ENCODE results near the gene TBC1D16. TPM values are rescaled to one million over a fixed set of nuclear protein-coding genes. Genes with fewer than 3 reads are reported as not detected.
A peak's percentile ranks its signal among the peaks of the same experiment; 100 is the strongest.

The TBC1D16 gene
- total RNA-seq, 1 experiment from 2014 or later, result 85.8 TPM

- no peak overlapping the region for H2BK120ac ChIP-seq (ENCODE audit: low read depth, low read length, poor library complexity, severe bottlenecking)
- no peak for TF ChIP-seq CTCF (conservative IDR thresholded peaks at IDR 0.05)
- peaks cover 42 to 58% of the 10 kb centered on the region in 2 experiments for H3K4me1 Mint-ChIP-seq
- H4K20me1 ChIP-seq (ENCODE audit: control insufficient read depth, insufficient read depth, insufficient read length), result no peaks in the 10 kb centered on the region
- no peaks in the 10 kb centered on the region for H3K9me3 Mint-ChIP-seq
- H3K9ac ChIP-seq (ENCODE audit: extremely low read depth, insufficient read length, low read length), result no peak overlapping the region
- H3K27ac ChIP-seq (ENCODE audit: insufficient read length, low read depth, low read length), result no peak overlapping the region
- H3K56ac ChIP-seq (ENCODE audit: insufficient read length, low read depth, low read length), result no peak overlapping the region
- DNase-seq, result peak; percentile 28
- H4K8ac ChIP-seq (replicated peaks; ENCODE audit: insufficient read length, low read depth, low read length), result no peak overlapping the region
- H3K9me3 ChIP-seq (ENCODE audit: control insufficient read depth, low read depth, low read length), result no peaks in the 10 kb centered on the region
- H3K14ac ChIP-seq (ENCODE audit: insufficient read depth, low read length), result no peak overlapping the region
- no peak overlapping the region for H2AK5ac ChIP-seq (ENCODE audit: insufficient read length, low read length)
- H3K36me3 Mint-ChIP-seq (ENCODE audit: insufficient read depth in 1 of 3, low read depth in 3 of 3), result peaks cover 28 to 48% (median 45%) of the 10 kb centered on the region in 3 experiments
- no peak overlapping the region for H4K5ac ChIP-seq (ENCODE audit: insufficient read length, low read depth, low read length)
- H3K27ac Mint-ChIP-seq, result peak overlapping the region in 1 of 3 experiments; percentile 73; a peak in 2 of 7 replicates
- H4K91ac ChIP-seq (ENCODE audit: insufficient read length, low read depth, low read length), result no peak overlapping the region
- H3K27me3 ChIP-seq (ENCODE audit: insufficient read depth, low read length), result no peaks in the 10 kb centered on the region
- H2BK15ac ChIP-seq (ENCODE audit: low read depth, low read length), result no peak overlapping the region
- no peaks in the 10 kb centered on the region for H3K79me1 ChIP-seq (ENCODE audit: insufficient read depth, low read depth, low read length, poor library complexity, severe bottlenecking)
- H3K79me2 ChIP-seq (ENCODE audit: insufficient read depth, low read length), result no peaks in the 10 kb centered on the region
- H2AFZ ChIP-seq (ENCODE audit: low read length), result no peak overlapping the region
- H3K23me2 ChIP-seq (ENCODE audit: insufficient read length, low read depth, low read length, poor library complexity, severe bottlenecking), result peaks cover 13% of the 10 kb centered on the region
- H3K4me3 Mint-ChIP-seq, result no peak overlapping the region
- H3K27me3 Mint-ChIP-seq (ENCODE audit: low read depth), result no peaks in the 10 kb centered on the region; the same call in 1 of the 2 replicates
- no CpG with 5 or more reads among the region's 31 CpGs for WGBS (ENCODE audit: extremely low coverage, insufficient read length, low lambda C conversion rate)
- peaks cover 3% of the 10 kb centered on the region; the same call in 1 of the 2 replicates for H3K4me1 ChIP-seq (ENCODE audit: insufficient read depth, low read length)
- H3K4me2 ChIP-seq (ENCODE audit: insufficient read depth, insufficient read length, low read length), result no peak overlapping the region
- no peak overlapping the region for H3K4ac ChIP-seq (ENCODE audit: low read depth, low read length)
- no peak overlapping the region for H3K23ac ChIP-seq (ENCODE audit: insufficient read length, low read depth, low read length)
- no peak overlapping the region for H2BK20ac ChIP-seq (ENCODE audit: low read depth, low read length, poor library complexity, severe bottlenecking)
- no peak overlapping the region for H2BK5ac ChIP-seq (ENCODE audit: insufficient read length, low read length)
- H3K18ac ChIP-seq (ENCODE audit: insufficient read length, low read depth, low read length), result no peak overlapping the region
- no peak overlapping the region for H3T11ph ChIP-seq (ENCODE audit: low read length)
- no peak overlapping the region for H2BK12ac ChIP-seq (ENCODE audit: insufficient read length, low read depth, low read length)
These were observed 88.2 kb downstream of the TBC1D16 start for GRCh38 chr17:79947351-79948031.
